GM18508 (cell line): ENCODE results near the gene SPDYC.

Experiments
- ATAC-seq: cut with Tn5 transposase; IDR thresholded peaks from one replicate; pipeline ENCODE4 v1.9.1; 2021; ENCODE audit warnings: moderate number of reproducible peaks; ENCODE audit not compliant: insufficient read depth, unreplicated experiment

Gene SPDYC

GRCh38 chr11:65217441-65218423, 47.7 kb downstream of the SPDYC start:
- ATAC-seq = no peak

- ATAC-seq = no peak
Measured at GRCh38 chr11:65218446-65218845, 48.4 kb downstream of the SPDYC start.

- no peak for ATAC-seq
Measured at GRCh38 chr11:65219930-65220213, 49.8 kb downstream of the SPDYC start.

GRCh38 chr11:65221026-65221425, 51.0 kb downstream of the SPDYC start:
- ATAC-seq = no peak
